D721Med (cell line): ENCODE data around the gene NOL4L.
"Not testable (repeated sequence)": the region's sequence is repeated elsewhere in the genome, so short reads cannot be mapped to it uniquely, and the experiment has no call there.

Experiments used
- DNase-seq: peaks from one replicate; pipeline ENCODE4 v3.0.0; 2011; ENCODE audit warnings: low spot score; ENCODE audit not compliant: insufficient read length
- FAIRE-seq: peaks from 2 replicates; lab custom pipeline; 2011; peaks lifted over from hg19 to GRCh38; lab: Jason Lieb, UNC
- TF ChIP-seq, protein P1 (sequence below): IDR thresholded peaks from 2 replicates; pipeline ENCODE4 v1.5.1; 2012; ENCODE audit warnings: mild to moderate bottlenecking, control low read depth; ENCODE audit not compliant: insufficient read depth; ENCODE audit errors: missing control alignments

NOL4L gene

DNA sequence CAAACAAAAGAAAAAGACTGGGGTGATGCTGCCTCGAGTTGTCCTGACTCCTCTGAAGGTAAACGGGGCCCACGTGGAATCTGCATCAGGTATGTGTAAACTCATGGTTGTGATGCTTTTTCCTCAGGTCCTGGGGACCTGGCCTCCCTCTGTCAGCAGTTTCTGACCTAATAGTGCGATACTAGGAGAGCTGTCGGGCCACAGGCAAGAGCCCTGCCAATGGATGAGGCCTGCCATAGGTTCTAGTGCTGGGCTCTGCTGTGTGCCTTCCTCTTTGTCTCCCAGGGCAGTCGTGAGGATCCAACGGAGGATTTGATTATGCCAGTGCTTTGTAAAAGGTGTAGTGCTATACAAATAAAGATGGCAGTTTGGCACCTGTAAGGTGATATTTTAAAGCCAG is 155.8 kb downstream of the NOL4L start:
- TF ChIP-seq, protein P1, sequence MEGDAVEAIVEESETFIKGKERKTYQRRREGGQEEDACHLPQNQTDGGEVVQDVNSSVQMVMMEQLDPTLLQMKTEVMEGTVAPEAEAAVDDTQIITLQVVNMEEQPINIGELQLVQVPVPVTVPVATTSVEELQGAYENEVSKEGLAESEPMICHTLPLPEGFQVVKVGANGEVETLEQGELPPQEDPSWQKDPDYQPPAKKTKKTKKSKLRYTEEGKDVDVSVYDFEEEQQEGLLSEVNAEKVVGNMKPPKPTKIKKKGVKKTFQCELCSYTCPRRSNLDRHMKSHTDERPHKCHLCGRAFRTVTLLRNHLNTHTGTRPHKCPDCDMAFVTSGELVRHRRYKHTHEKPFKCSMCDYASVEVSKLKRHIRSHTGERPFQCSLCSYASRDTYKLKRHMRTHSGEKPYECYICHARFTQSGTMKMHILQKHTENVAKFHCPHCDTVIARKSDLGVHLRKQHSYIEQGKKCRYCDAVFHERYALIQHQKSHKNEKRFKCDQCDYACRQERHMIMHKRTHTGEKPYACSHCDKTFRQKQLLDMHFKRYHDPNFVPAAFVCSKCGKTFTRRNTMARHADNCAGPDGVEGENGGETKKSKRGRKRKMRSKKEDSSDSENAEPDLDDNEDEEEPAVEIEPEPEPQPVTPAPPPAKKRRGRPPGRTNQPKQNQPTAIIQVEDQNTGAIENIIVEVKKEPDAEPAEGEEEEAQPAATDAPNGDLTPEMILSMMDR = no peak
- DNase-seq = no peak
- no peak for FAIRE-seq

DNA sequence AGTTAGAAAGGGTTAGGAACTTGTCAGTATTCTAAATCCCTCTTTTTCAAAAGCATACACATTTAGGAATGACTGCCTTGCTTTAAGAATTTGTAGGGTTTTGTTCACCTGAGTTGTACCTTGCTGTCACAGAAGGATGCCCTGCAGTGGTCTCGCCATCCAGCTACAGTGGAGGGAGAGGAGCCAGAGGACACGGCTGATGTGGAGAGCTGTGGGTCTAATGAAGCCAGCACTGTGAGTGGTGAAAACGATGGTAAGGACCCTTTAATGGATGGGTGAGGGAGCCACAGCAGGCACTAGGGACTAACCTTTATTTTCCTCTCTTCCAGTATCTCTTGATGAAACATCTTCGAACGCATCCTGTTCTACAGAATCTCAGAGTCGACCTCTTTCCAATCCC is 157.1 kb downstream of the NOL4L start:
- FAIRE-seq = no peak
- DNase-seq = no peak
- TF ChIP-seq, protein P1 = no peak

DNA sequence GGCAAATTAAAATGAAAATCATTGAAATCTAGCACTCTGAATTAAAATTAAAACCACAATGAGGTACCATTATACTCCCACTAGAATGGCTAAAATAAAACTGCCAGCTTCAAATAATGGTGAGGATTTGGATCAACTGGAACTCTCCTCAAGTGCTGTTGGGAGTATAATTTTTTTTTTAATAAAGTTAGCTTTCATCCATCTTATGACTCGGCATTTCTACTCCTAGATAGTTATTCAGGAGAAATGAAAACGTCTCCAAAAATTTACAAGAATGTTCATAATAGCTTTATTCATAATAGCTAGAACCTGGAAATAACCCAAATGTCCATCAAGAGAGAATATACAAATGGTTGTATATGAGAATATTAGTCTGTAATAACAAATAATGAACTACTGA is 163.8 kb downstream of the NOL4L start:
- TF ChIP-seq, protein P1 = no peak
- no peak for DNase-seq
- FAIRE-seq = no peak

DNA sequence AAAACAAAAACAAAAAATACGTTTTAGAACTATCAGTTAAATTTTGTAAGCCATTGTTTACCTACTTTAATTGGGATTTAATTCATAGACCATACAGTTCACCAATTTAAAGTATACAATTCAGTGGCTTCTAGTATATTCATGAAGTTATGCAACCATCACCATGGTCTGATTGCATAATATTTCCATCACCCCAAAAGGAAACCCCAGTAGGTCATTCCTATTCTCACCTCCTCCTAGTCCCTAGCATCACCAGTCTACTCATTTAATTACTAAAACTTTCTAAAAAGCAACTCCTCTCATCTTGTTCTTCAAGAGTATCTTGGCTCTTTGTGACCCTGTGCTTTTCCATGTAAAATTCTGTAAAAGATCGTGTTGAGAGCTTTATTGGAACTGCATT is 166.8 kb downstream of the NOL4L start:
- FAIRE-seq (no peak), DNase-seq (no peak)
- TF ChIP-seq, protein P1 = no peak

DNA sequence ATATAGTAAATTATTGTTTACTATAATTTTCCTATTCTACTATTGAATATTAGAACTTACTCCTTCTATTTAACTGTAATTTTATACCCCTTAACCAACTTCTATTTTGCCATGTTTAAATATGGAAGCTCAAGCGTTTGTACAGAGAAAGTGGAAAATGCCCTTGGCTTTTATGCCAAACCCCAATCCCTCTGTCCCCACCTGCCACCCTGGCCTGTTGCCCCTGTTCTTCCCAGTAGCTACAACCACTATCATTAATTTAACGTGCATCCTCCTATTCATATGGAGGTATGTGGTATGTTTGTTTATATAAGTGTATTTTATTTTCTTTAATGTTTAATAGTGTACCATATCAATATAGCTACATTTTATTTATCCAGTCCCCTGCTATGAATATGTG is 168.9 kb downstream of the NOL4L start:
- TF ChIP-seq, protein P1 = no peak
- DNase-seq (no peak), FAIRE-seq (no peak)

DNA sequence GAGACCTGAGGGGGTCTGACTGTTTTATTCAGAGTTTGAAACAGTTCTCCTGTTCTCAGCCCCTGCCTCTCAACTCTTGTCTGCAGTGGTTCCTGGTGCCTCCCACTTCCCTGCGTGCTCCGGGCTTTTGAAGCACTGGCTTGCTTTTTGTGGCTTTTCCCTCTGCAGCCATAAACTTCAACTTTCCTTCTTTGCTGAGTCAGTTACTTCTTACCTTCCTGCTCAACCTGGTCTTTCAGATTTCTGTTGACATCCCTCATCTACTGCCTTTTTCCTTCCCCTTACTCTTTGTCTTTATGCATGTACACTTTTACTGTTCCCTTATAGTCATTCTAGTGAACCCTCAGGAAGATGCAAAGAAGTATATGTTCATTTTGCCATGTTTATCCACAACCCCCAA is 169.6 kb downstream of the NOL4L start:
- TF ChIP-seq, protein P1 = no peak
- no peak for DNase-seq
- FAIRE-seq = no peak

DNA sequence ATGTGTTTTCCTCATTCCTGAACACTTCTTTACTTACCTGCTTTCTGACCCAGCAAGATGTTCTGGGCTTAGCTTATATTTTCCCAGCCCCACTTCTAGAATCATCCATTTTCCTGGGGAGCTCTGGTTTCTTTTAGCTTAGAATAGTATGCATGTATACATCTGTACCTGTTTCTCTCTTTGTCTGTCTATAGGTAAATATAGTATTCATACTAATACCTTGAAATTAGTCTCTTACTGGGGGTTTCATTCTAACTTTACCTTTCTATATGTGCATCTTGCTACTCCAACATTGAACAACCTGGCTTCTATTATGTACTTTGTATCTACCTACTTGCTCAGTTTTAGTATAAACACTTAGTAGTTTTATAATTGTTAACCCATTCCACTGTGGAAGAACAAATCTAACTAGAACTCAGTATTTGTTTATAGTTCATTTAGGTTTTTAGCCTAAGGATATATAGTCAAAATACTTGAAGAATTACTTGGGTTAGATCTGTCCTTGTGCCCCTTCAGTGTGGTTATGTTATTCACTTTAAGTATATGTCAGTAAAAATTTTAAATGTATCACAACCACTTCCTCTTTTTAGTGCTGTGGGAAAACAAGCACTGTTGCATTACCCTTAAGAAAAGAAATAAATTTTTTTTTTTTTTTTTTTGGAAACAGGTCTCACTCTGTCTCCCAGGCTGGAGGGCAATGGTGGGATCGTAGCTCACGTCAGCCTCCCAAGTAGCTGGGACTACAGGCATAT is 173.0 kb downstream of the NOL4L start:
- TF ChIP-seq, protein P1 = no peak
- no peak for FAIRE-seq
- DNase-seq = no peak

DNA sequence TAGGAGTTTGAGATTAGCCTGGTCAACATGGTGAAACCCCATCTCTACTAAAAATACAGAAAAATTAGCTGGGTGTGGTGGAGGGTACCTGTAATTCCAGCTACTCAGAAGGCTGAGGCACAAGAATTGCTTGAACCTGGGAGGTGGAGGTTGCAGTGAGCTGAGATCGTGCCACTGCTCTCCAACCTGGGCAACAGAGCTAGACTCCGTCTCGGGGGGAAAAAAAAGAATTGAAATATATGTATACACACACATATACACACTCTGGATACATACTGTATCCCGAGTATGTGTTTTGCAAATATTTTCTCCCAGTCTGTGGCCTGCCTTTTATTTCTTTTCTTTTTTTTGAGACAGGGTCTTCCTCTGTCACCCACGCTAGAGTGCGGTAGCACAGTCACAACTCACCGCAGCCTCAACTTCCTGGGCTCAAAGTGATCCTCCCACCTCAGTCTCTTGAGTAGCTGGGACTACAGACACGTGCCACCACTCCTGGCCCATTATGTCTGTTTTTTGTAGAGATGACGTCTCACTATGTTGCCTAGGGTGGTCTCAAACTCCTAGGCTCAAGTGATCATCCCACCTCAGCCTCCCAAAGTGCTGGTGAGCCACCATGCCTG is 177.9 kb downstream of the NOL4L start:
- not testable (repeated sequence) for DNase-seq

More for the DNA sequence above, 177.9 kb downstream of the NOL4L start:
- FAIRE-seq = not testable (repeated sequence)
